Upper lobe of left lung (tissue), 4 donors: ENCODE measurements around the gene SREBF1.

Source experiments
- EP300 ChIP-seq, 4 donors: sonication (generic); formaldehyde crosslinking; IDR thresholded peaks; one replicate each; pipeline ENCODE4 v1.5.1; 2017; ENCODE audit warnings: antibody characterized with exemption in 4 of 4, control low read depth in 2 of 4
- POLR2A ChIP-seq, 4 donors: fragments of 450-650 bp; IDR thresholded peaks; one replicate each; pipeline ENCODE4 v1.5.1; 2016 to 2017; ENCODE audit warnings: antibody characterized with exemption in 4 of 4, mild to moderate bottlenecking in 2 of 4
- POLR2AphosphoS5 ChIP-seq, 2 donors: sonication (generic); formaldehyde crosslinking; IDR thresholded peaks; one replicate each; pipeline ENCODE4 v1.5.1; 2017; ENCODE audit warnings: antibody characterized with exemption in 2 of 2
- TF ChIP-seq, protein P1 (sequence below), 6 experiments: fragments of 450-650 bp in 4 of 6; fragments of 200-600 bp in 2 of 6; sonication (generic) in 2 of 6; IDR thresholded peaks; one replicate each; pipeline ENCODE4 v1.5.1; 2016 to 2019; ENCODE audit warnings: antibody characterized with exemption in 6 of 6

DNA sequence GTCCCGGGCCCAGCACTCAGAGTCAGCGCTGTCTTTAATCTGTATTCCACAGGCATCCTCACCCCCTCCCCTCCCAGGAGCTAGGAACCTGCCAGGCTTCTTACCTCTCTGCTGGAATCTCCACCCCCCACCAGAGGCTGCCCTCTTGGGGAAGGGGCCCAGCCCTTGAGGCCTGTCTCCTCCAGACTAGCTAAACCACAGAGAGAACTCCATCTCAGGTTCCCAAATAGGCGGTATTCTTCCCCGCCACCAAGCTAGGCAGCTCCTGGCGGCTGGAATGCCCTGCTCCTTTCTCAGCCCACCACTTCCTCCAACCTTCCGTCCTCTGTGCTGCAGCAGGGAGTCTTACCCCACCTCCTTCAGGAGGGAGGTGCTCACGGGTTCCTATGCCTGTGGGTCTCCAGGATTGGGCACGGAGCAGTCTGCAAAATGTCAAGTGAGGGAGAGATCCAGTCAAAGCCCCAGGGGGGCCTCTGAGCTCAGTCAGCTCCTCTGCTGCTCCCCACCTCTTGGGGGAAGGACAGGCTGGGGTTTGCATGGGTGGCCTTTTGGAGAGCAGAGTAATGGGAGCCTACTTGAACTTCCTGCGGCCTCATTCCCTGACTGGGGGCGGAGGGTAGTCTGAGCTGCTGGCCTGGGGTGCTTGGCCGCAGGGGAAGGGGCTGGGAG is 55.7 kb downstream of the SREBF1 start:
- TF ChIP-seq, protein P1, sequence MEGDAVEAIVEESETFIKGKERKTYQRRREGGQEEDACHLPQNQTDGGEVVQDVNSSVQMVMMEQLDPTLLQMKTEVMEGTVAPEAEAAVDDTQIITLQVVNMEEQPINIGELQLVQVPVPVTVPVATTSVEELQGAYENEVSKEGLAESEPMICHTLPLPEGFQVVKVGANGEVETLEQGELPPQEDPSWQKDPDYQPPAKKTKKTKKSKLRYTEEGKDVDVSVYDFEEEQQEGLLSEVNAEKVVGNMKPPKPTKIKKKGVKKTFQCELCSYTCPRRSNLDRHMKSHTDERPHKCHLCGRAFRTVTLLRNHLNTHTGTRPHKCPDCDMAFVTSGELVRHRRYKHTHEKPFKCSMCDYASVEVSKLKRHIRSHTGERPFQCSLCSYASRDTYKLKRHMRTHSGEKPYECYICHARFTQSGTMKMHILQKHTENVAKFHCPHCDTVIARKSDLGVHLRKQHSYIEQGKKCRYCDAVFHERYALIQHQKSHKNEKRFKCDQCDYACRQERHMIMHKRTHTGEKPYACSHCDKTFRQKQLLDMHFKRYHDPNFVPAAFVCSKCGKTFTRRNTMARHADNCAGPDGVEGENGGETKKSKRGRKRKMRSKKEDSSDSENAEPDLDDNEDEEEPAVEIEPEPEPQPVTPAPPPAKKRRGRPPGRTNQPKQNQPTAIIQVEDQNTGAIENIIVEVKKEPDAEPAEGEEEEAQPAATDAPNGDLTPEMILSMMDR (IDR thresholded peaks at IDR 0.05), result peak in 1 of 6 experiments; percentile 18
- no peak for TF ChIP-seq POLR2A (IDR thresholded peaks at IDR 0.05)
- TF ChIP-seq POLR2AphosphoS5 (IDR thresholded peaks at IDR 0.05), result no peak
- TF ChIP-seq EP300 (IDR thresholded peaks at IDR 0.05), result no peak
